IPS DF 6.9 (cell line): Measurements from ENCODE around the gene TM9SF1.
"Not testable (repeated sequence)": the region's sequence is repeated elsewhere in the genome, so short reads cannot be mapped to it uniquely, and the experiment has no call there.

Experiments
- DNase-seq: peaks from one replicate; pipeline ENCODE4 v3.0.0-alpha.2; 2013; ENCODE audit warnings: low read depth, low spot score
- H3K27ac ChIP-seq: one replicate; pipeline ENCODE4 v1.5.1; 2013; ENCODE audit warnings: low read length, control low read depth
- H3K27me3 ChIP-seq: 2 replicates; pipeline ENCODE4 v1.6.1; 2013; ENCODE audit warnings: mild to moderate bottlenecking, low read length; ENCODE audit not compliant: control insufficient read depth, insufficient read depth
- H3K36me3 ChIP-seq: 2 replicates; pipeline ENCODE4 v1.6.1; 2013; ENCODE audit warnings: low read length; ENCODE audit not compliant: control insufficient read depth, insufficient read depth
- H3K4me1 ChIP-seq: 2 replicates; pipeline ENCODE4 v1.6.1; 2013; ENCODE audit warnings: low read length; ENCODE audit not compliant: control insufficient read depth, insufficient read depth
- H3K4me3 ChIP-seq: 2 replicates; pipeline ENCODE4 v1.5.1; 2013; ENCODE audit warnings: mild to moderate bottlenecking, low read length
- H3K9me3 ChIP-seq: 2 replicates; pipeline ENCODE4 v1.6.1; 2013; ENCODE audit warnings: low read length, inconsistent platforms; ENCODE audit not compliant: control insufficient read depth, insufficient read depth
- WGBS: extraction: QIAGEN DNeasy Blood & Tissue Kit; methylation state at CpG from one replicate; pipeline ENCODE4 v1.1.7; 2013; ENCODE audit warnings: mixed read lengths, missing lambda C conversion rate; ENCODE audit not compliant: insufficient read length, insufficient coverage; 5-methylcytosine and 5-hydroxymethylcytosine counted together

The TM9SF1 gene

GRCh38 chr14:24207625-24208024 is 12.4 kb upstream of the TM9SF1 start:
- H3K4me3 ChIP-seq: no peak overlapping the region
- no peaks in the 10 kb centered on the region for H3K9me3 ChIP-seq
- peaks cover 14% of the 10 kb centered on the region for H3K36me3 ChIP-seq
- no peak overlapping the region for H3K27ac ChIP-seq
- no peaks in the 10 kb centered on the region for H3K4me1 ChIP-seq
- DNase-seq: no peak
- no peaks in the 10 kb centered on the region for H3K27me3 ChIP-seq
- no CpG with 5 or more reads among the region's 2 CpGs for WGBS

GRCh38 chr14:24207104-24207551 is 11.9 kb upstream of the TM9SF1 start:
- Histone ChIP-seq H3K27me3 (no peaks in the 10 kb centered on the region), H3K36me3 (peaks cover 14% of the 10 kb centered on the region), H3K27ac (no peak overlapping the region), H3K4me1 (no peaks in the 10 kb centered on the region), H3K9me3 (no peaks in the 10 kb centered on the region), H3K4me3 (no peak overlapping the region)
- WGBS: no CpG with 5 or more reads among the region's 5 CpGs
- DNase-seq: no peak

DNA sequence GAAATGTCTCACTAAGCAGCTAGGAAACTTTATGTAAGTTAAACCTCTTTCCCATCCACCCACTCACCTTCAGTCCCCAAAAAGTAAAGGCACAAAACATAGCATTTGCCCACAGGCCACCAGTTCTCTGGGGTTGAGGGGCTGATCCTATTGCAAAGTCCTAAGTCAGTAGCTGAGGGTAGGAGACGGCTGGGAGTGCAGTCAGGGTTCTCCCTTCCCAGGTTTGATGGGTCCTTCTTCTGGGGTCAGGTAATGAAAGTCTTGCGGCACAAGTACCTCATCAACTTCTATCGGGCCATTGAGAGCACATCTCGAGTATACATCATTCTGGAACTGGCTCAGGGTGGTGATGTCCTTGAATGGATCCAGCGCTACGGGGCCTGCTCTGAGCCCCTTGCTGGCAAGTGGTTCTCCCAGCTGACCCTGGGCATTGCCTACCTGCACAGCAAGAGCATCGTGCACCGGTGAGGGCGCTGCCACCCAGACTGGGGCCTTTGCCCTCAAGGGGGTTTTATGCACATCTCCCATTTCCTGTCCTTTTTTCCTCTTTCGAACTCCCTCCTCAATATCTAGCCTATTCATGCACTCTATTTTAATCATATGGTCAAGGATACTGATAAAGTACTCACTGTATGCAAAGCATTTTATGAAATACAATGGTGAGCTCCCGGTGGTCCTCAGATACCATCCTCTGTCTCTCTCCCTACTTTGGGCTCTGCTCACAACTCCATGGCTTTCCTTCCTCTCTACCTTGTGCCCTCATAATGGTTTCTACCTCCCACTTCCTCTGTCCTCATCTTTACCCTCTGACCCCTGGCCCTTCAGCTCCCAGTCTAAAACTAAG is 11.2 kb upstream of the TM9SF1 start:
- Histone ChIP-seq H3K27me3 (no peaks in the 10 kb centered on the region), H3K9me3 (no peaks in the 10 kb centered on the region), H3K4me1 (no peaks in the 10 kb centered on the region), H3K27ac (no peak overlapping the region), H3K36me3 (peaks cover 14% of the 10 kb centered on the region), H3K4me3 (no peak overlapping the region)
- WGBS: no CpG with 5 or more reads among the region's 11 CpGs
- DNase-seq: no peak

- no peak overlapping the region for H3K27ac ChIP-seq
- H3K36me3 ChIP-seq: peaks cover 9% of the 10 kb centered on the region
- no peaks in the 10 kb centered on the region for H3K4me1 ChIP-seq
- no peak overlapping the region for H3K4me3 ChIP-seq
- WGBS: 100% methylated on average over 1 of the region's 7 CpGs
- no peaks in the 10 kb centered on the region for H3K27me3 ChIP-seq
- H3K9me3 ChIP-seq: no peaks in the 10 kb centered on the region
- no peak for DNase-seq
These were observed 9.2 kb upstream of the TM9SF1 start for GRCh38 chr14:24204163-24205146.

- not testable (repeated sequence) for H3K36me3 ChIP-seq
- no CpG with 5 or more reads among the region's 16 CpGs for WGBS
These were observed 8.1 kb upstream of the TM9SF1 start for GRCh38 chr14:24203249-24203886.

DNA sequence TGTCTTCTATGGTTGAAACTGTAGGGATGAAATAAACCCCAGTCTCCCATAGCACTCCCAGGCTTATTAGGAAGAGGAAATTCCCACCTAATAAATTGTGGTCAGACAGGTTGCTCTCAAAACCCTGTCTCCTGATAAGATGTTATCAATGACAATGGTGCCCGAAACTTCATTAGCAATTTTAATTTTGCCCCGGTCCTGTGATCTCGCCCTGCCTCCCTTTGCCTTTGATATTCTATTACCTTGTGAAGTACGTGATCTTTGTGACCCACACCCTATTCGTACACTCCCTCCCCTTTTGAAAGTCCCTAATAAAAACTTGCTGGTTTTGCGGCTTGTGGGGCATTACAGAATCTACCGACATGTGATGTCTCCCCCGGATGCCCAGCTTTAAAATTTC is 7.3 kb upstream of the TM9SF1 start:
- DNase-seq, H3K9me3 ChIP-seq, H3K27me3 ChIP-seq, H3K4me1 ChIP-seq, H3K27ac ChIP-seq, H3K36me3 ChIP-seq, H3K4me3 ChIP-seq: not testable (repeated sequence)
- WGBS: no CpG with 5 or more reads among the region's 8 CpGs

More at GRCh38 chr14:24203249-24203886, 8.1 kb upstream of the TM9SF1 start:
- DNase-seq, H3K4me3 ChIP-seq, H3K4me1 ChIP-seq, H3K9me3 ChIP-seq, H3K27ac ChIP-seq, H3K27me3 ChIP-seq: not testable (repeated sequence)

- Histone ChIP-seq H3K9me3 (no peaks in the 10 kb centered on the region), H3K4me3 (no peak overlapping the region), H3K36me3 (no peaks in the 10 kb centered on the region), H3K4me1 (no peaks in the 10 kb centered on the region), H3K27ac (no peak overlapping the region), H3K27me3 (no peaks in the 10 kb centered on the region)
- WGBS: no CpG with 5 or more reads among the region's 7 CpGs
- no peak for DNase-seq
These were observed 3.7 kb upstream of the TM9SF1 start for GRCh38 chr14:24198814-24199524.

DNA sequence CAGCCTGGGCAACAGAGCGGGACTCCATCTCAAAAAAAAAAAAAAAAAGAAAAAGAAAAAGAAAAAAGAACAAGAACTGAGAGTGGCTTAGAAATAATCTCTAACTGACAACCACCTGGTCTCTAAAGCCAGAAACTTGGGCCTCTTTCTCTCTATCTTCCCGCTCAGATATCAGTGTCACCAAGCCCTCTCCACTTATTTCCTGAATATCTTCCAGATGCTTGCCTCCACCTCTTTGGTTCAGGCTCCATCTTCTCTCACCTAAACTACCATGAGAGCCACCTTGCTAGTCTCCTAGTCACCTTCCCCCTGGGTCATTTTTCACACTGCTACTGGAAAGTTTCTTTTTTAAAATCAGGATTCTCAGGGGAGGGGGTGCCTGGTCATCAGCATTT is 1.8 kb upstream of the TM9SF1 start:
- Histone ChIP-seq H3K4me3 (no peak overlapping the region), H3K27ac (no peak overlapping the region), H3K9me3 (no peaks in the 10 kb centered on the region), H3K27me3 (no peaks in the 10 kb centered on the region), H3K4me1 (no peaks in the 10 kb centered on the region), H3K36me3 (no peaks in the 10 kb centered on the region)
- no peak for DNase-seq
- no CpG with 5 or more reads among the region's 2 CpGs for WGBS

DNA sequence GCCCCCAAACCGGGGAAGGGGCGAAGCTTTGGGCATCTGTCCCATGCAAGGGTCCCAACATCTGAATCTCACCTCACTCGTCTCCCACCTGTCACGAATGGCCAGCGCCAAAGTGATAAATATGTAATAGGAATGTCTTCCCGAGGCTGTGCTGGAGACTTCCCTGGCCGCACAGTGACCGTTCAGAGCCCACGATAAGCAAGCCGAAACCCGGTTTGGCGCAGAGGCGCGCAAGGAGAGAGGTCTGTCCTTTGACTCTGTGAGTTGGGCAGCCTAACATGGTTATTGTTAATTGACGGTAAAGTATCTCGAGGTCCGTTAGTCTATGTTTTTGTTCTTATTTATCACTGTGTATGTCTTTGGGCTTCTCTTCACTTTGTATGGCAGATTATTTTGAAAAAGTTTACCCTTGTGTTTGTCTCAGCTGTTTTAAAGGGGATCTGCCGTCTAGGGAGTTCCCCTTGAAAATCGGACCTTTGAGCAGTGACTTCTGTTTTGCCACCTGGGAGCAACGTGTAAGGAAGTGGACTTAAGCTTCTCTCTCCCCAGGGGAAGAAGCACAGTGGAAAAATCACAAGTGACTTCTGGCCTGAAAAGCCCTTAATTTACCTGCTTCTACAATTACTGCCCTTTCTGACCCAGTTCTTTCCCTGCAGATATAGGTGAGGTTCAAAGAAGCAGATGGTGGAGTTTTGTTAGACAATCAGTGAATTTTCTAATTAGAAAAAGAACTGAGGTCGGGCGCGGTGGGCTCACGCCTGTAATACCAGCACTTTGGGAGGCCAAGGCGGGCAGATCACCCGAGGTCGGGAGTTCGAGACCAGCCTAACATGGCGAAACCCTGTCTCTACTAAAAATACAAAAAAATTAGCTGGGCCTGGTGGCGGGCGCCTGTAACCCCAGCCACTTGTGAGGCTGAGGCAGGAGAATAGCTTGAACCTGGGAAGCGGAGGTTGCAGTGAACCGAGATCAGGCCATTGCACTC is 1.1 kb upstream of the TM9SF1 start:
- DNase-seq: no peak
- no peaks in the 10 kb centered on the region for H3K9me3 ChIP-seq
- H3K4me3 ChIP-seq: peak overlapping the region; percentile 68; the same call in 1 of the 2 replicates
- WGBS: no CpG with 5 or more reads among the region's 33 CpGs
- no peaks in the 10 kb centered on the region for H3K4me1 ChIP-seq
- no peak overlapping the region for H3K27ac ChIP-seq
- no peaks in the 10 kb centered on the region for H3K36me3 ChIP-seq
- no peaks in the 10 kb centered on the region for H3K27me3 ChIP-seq
